Fibroblast of lung (primary cell): ENCODE data around the gene GFOD2.

Experiments
- EZH2 ChIP-seq: IDR thresholded peaks from 2 replicates; pipeline ENCODE4 v1.5.1; 2012; ENCODE audit warnings: low read length, control low read depth, mild to moderate bottlenecking; ENCODE audit errors: missing control alignments
- TF ChIP-seq, protein P1 (sequence below), 2 donors: IDR thresholded peaks in 1 of 2; conservative IDR thresholded peaks in 1 of 2; 1 replicate in 1 of 2; 2 replicates in 1 of 2; pipeline ENCODE4 v1.5.1; 2011 to 2012; ENCODE audit warnings: low read length in 2 of 2, control low read depth in 1 of 2, inconsistent platforms in 1 of 2, low read depth in 1 of 2, mild to moderate bottlenecking in 1 of 2

DNA sequence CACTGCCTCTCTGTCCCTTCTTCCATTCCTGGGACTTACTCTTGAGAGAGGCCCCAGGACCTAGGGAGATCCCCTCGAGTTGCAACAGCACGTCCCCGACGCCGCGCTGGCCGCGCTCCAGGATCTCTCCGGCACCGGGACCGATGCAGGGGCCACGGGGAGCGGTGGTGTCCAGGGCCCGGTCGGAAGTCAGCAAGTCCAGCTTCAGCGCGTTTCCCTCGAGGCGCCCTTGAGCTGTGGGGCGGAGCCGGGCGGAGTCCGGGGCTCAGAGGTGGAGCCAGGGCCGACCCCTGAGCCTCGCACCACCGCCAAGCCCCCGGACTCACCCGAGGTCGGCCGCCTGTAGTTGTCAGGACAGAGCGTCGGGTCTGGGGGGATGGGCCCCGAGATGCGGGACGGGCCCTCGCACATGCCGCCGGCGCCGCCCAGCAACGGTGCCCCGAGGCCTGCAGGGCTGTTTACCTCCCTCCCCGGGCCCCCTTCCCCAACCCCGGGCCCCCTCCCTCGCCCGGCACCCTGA, 53.0 kb downstream of the GFOD2 start:
- TF ChIP-seq, protein P1, sequence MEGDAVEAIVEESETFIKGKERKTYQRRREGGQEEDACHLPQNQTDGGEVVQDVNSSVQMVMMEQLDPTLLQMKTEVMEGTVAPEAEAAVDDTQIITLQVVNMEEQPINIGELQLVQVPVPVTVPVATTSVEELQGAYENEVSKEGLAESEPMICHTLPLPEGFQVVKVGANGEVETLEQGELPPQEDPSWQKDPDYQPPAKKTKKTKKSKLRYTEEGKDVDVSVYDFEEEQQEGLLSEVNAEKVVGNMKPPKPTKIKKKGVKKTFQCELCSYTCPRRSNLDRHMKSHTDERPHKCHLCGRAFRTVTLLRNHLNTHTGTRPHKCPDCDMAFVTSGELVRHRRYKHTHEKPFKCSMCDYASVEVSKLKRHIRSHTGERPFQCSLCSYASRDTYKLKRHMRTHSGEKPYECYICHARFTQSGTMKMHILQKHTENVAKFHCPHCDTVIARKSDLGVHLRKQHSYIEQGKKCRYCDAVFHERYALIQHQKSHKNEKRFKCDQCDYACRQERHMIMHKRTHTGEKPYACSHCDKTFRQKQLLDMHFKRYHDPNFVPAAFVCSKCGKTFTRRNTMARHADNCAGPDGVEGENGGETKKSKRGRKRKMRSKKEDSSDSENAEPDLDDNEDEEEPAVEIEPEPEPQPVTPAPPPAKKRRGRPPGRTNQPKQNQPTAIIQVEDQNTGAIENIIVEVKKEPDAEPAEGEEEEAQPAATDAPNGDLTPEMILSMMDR (conservative IDR thresholded peaks at IDR 0.05 in 1 of 2, IDR thresholded peaks at IDR 0.05 in 1 of 2; ENCODE audit: low read depth in 1 of 2, low read length in 2 of 2): no peak
- no peak for TF ChIP-seq EZH2
